ENCODE data around the gene POLR2I. TPM values are rescaled to one million over a fixed set of nuclear protein-coding genes. Genes with fewer than 3 reads are reported as not detected.

Gene POLR2I
- total and polyA plus RNA-seq, 2 experiments from 2014 or later = 94.0 to 413 TPM

DNA sequence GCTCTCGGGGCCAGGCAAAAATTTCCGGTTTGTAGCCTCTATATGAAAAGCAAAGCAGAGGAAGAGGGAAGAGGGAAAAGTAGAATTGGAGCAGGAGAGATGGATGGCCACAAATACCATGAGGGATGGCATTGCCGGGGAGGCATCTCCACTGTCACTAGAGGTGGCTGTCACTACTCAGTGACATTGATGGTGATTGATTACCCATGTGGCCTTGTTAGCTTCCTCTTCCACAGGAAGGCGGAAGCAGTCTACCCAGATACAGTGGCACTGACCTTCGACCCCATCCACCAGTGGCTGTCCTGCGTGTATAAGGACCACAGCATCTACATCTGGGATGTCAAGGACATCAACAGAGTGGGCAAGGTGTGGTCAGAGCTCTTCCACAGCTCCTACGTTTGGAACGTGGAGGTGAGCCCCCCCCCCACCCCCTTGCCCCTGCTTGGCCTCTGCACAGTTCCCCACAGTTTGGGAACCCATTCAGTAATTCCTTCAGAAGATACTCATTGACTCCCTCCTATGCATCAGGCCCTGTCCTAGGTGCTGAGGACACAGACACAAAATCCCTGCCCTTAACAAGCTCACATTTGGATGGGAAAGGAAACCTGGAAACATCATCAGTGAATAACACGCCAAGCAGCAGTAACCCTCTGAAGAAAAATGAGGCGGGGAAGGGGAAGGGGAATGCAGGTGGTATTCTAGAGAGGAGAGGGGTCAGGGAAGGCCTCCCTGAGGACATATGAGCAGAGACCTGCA, 41.4 kb downstream of the POLR2I start:
- Histone ChIP-seq H3K27me3 (ENCODE audit: insufficient read depth) (no peaks in the 10 kb centered on the region), H3K79me2 (replicated peaks; ENCODE audit: insufficient read depth) (no peaks in the 10 kb centered on the region), H3K4me1 (ENCODE audit: insufficient read depth) (no peaks in the 10 kb centered on the region), H3F3A (replicated peaks; ENCODE audit: low read depth) (peaks cover 11% of the 10 kb centered on the region; the same call in 1 of the 2 replicates), H3K36me3 (ENCODE audit: insufficient read depth) (peaks cover 27% of the 10 kb centered on the region), H3K27ac (ENCODE audit: low read depth) (no peak overlapping the region), H2AFZ (no peak overlapping the region), H4K20me1 (replicated peaks; ENCODE audit: insufficient read depth) (peaks cover 19% of the 10 kb centered on the region), H3K4me2 (no peak overlapping the region), H3K9me2 (ENCODE audit: insufficient read depth) (no peaks in the 10 kb centered on the region), H3K4me3 (no peak overlapping the region)
- H3K9me3 Mint-ChIP-seq = peaks cover 4% of the 10 kb centered on the region; the same call in 1 of the 3 replicates
- no peak overlapping the region for H3K27ac Mint-ChIP-seq
- TF ChIP-seq, protein P1, sequence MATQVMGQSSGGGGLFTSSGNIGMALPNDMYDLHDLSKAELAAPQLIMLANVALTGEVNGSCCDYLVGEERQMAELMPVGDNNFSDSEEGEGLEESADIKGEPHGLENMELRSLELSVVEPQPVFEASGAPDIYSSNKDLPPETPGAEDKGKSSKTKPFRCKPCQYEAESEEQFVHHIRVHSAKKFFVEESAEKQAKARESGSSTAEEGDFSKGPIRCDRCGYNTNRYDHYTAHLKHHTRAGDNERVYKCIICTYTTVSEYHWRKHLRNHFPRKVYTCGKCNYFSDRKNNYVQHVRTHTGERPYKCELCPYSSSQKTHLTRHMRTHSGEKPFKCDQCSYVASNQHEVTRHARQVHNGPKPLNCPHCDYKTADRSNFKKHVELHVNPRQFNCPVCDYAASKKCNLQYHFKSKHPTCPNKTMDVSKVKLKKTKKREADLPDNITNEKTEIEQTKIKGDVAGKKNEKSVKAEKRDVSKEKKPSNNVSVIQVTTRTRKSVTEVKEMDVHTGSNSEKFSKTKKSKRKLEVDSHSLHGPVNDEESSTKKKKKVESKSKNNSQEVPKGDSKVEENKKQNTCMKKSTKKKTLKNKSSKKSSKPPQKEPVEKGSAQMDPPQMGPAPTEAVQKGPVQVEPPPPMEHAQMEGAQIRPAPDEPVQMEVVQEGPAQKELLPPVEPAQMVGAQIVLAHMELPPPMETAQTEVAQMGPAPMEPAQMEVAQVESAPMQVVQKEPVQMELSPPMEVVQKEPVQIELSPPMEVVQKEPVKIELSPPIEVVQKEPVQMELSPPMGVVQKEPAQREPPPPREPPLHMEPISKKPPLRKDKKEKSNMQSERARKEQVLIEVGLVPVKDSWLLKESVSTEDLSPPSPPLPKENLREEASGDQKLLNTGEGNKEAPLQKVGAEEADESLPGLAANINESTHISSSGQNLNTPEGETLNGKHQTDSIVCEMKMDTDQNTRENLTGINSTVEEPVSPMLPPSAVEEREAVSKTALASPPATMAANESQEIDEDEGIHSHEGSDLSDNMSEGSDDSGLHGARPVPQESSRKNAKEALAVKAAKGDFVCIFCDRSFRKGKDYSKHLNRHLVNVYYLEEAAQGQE (IDR thresholded peaks at IDR 0.05; ENCODE audit: unreplicated experiment) = no peak
- TF ChIP-seq, protein P2, sequence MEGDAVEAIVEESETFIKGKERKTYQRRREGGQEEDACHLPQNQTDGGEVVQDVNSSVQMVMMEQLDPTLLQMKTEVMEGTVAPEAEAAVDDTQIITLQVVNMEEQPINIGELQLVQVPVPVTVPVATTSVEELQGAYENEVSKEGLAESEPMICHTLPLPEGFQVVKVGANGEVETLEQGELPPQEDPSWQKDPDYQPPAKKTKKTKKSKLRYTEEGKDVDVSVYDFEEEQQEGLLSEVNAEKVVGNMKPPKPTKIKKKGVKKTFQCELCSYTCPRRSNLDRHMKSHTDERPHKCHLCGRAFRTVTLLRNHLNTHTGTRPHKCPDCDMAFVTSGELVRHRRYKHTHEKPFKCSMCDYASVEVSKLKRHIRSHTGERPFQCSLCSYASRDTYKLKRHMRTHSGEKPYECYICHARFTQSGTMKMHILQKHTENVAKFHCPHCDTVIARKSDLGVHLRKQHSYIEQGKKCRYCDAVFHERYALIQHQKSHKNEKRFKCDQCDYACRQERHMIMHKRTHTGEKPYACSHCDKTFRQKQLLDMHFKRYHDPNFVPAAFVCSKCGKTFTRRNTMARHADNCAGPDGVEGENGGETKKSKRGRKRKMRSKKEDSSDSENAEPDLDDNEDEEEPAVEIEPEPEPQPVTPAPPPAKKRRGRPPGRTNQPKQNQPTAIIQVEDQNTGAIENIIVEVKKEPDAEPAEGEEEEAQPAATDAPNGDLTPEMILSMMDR (conservative IDR thresholded peaks at IDR 0.05; ENCODE audit: low read depth in 2 of 2) = no peak
- TF ChIP-seq EZH2 (IDR thresholded peaks at IDR 0.05; ENCODE audit: low read depth, unreplicated experiment) = no peak
- no peak for TF ChIP-seq CREB1 (CRISPR knock-in tag; IDR thresholded peaks at IDR 0.05; ENCODE audit: low read depth)
- TF ChIP-seq STAT1 (IDR thresholded peaks at IDR 0.05; ENCODE audit: unreplicated experiment) = no peak
- no peak for TF ChIP-seq NANOG (IDR thresholded peaks at IDR 0.05; ENCODE audit: borderline replicate concordance)
- no peak for TF ChIP-seq POLR2AphosphoS5 (IDR thresholded peaks at IDR 0.05; ENCODE audit: low read depth)
- no peak for TF ChIP-seq EZH2phosphoT487 (IDR thresholded peaks at IDR 0.05; ENCODE audit: unreplicated experiment)
- TF ChIP-seq JUNB (IDR thresholded peaks at IDR 0.05; ENCODE audit: unreplicated experiment) = no peak
- no peak for TF ChIP-seq ZNF331 (CRISPR knock-in tag; IDR thresholded peaks at IDR 0.05; ENCODE audit: low read depth)
- TF ChIP-seq ZNF114 (CRISPR knock-in tag; IDR thresholded peaks at IDR 0.05) = no peak
- TF ChIP-seq, protein P3, sequence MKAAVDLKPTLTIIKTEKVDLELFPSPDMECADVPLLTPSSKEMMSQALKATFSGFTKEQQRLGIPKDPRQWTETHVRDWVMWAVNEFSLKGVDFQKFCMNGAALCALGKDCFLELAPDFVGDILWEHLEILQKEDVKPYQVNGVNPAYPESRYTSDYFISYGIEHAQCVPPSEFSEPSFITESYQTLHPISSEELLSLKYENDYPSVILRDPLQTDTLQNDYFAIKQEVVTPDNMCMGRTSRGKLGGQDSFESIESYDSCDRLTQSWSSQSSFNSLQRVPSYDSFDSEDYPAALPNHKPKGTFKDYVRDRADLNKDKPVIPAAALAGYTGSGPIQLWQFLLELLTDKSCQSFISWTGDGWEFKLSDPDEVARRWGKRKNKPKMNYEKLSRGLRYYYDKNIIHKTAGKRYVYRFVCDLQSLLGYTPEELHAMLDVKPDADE (IDR thresholded peaks at IDR 0.05) = no peak
- TF ChIP-seq, protein P4, sequence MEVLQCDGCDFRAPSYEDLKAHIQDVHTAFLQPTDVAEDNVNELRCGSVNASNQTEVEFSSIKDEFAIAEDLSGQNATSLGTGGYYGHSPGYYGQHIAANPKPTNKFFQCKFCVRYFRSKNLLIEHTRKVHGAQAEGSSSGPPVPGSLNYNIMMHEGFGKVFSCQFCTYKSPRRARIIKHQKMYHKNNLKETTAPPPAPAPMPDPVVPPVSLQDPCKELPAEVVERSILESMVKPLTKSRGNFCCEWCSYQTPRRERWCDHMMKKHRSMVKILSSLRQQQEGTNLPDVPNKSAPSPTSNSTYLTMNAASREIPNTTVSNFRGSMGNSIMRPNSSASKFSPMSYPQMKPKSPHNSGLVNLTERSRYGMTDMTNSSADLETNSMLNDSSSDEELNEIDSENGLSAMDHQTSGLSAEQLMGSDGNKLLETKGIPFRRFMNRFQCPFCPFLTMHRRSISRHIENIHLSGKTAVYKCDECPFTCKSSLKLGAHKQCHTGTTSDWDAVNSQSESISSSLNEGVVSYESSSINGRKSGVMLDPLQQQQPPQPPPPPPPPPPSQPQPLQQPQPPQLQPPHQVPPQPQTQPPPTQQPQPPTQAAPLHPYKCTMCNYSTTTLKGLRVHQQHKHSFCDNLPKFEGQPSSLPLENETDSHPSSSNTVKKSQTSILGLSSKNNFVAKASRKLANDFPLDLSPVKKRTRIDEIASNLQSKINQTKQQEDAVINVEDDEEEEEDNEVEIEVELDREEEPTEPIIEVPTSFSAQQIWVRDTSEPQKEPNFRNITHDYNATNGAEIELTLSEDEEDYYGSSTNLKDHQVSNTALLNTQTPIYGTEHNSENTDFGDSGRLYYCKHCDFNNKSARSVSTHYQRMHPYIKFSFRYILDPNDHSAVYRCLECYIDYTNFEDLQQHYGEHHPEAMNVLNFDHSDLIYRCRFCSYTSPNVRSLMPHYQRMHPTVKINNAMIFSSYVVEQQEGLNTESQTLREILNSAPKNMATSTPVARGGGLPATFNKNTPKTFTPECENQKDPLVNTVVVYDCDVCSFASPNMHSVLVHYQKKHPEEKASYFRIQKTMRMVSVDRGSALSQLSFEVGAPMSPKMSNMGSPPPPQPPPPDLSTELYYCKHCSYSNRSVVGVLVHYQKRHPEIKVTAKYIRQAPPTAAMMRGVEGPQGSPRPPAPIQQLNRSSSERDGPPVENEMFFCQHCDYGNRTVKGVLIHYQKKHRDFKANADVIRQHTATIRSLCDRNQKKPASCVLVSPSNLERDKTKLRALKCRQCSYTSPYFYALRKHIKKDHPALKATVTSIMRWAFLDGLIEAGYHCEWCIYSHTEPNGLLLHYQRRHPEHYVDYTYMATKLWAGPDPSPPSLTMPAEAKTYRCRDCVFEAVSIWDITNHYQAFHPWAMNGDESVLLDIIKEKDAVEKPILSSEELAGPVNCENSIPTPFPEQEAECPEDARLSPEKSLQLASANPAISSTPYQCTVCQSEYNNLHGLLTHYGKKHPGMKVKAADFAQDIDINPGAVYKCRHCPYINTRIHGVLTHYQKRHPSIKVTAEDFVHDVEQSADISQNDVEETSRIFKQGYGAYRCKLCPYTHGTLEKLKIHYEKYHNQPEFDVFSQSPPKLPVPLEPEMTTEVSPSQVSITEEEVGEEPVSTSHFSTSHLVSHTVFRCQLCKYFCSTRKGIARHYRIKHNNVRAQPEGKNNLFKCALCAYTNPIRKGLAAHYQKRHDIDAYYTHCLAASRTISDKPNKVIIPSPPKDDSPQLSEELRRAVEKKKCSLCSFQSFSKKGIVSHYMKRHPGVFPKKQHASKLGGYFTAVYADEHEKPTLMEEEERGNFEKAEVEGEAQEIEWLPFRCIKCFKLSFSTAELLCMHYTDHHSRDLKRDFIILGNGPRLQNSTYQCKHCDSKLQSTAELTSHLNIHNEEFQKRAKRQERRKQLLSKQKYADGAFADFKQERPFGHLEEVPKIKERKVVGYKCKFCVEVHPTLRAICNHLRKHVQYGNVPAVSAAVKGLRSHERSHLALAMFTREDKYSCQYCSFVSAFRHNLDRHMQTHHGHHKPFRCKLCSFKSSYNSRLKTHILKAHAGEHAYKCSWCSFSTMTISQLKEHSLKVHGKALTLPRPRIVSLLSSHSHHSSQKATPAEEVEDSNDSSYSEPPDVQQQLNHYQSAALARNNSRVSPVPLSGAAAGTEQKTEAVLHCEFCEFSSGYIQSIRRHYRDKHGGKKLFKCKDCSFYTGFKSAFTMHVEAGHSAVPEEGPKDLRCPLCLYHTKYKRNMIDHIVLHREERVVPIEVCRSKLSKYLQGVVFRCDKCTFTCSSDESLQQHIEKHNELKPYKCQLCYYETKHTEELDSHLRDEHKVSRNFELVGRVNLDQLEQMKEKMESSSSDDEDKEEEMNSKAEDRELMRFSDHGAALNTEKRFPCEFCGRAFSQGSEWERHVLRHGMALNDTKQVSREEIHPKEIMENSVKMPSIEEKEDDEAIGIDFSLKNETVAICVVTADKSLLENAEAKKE (CRISPR knock-in tag; IDR thresholded peaks at IDR 0.05) = no peak
- H3K27me3 Mint-ChIP-seq (ENCODE audit: insufficient read depth, low read depth, poor library complexity) = peaks cover 3% of the 10 kb centered on the region
- ATAC-seq (no peak), DNase-seq (ENCODE audit: low spot score) (no peak)
- no peaks in the 10 kb centered on the region for H3K4me1 Mint-ChIP-seq
- no peak overlapping the region for H3K4me3 Mint-ChIP-seq
- peaks cover 74% of the 10 kb centered on the region for H3K36me3 Mint-ChIP-seq (ENCODE audit: low read depth)
